Measurements from ENCODE around the gene PPP1CB. TPM values are rescaled to one million over a fixed set of nuclear protein-coding genes. Genes with fewer than 3 reads are reported as not detected.
"Not testable (repeated sequence)": the region's sequence is repeated elsewhere in the genome, so short reads cannot be mapped to it uniquely, and the experiment has no call there.

PPP1CB gene
- total RNA-seq, 1 experiment from 2014 or later, result 274 TPM

- H3K27me3 ChIP-seq, result no peaks in the 10 kb centered on the region
- H3K4me1 ChIP-seq, result peaks cover 4% of the 10 kb centered on the region; the same call in 1 of the 2 replicates
- no peak overlapping the region for H3K27ac ChIP-seq
- no peak for DNase-seq
- no peaks in the 10 kb centered on the region for H3K36me3 ChIP-seq
- H3K4me3 ChIP-seq, result no peak overlapping the region
- H3K9me3 ChIP-seq (replicated peaks), result no peaks in the 10 kb centered on the region
These were observed 25.5 kb upstream of the PPP1CB start for GRCh38 chr2:28726177-28726576.

GRCh38 chr2:28729698-28730097 is 21.9 kb upstream of the PPP1CB start:
- Histone ChIP-seq H3K36me3 (no peaks in the 10 kb centered on the region), H3K9me3 (replicated peaks) (no peaks in the 10 kb centered on the region), H3K27me3 (no peaks in the 10 kb centered on the region), H3K4me3 (no peak overlapping the region), H3K4me1 (no peaks in the 10 kb centered on the region), H3K27ac (no peak overlapping the region)
- DNase-seq, result no peak

DNA sequence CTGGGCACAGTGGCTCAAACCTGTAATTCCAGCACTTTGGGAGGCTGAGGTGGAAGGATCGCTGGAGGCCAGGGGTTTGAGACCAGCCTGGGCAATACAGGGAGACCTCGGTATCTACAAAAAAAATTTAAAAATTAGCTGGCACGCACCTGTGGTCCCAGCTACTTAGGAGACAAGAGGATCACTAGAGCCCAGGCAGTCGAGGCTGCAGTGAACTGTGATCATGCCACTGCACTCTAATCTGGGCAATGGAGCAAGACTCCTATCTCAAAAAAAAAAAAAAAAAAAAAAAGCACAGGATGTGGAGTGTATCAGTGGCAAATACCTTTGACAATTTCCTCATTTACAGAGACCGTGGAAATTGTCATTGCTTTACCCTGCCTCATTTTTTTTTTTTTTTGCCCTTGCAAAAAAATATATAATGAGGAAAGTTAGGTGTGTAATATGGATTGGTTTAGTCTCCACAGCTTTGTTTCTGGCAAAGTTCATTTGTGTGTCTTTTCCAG is 20.9 kb upstream of the PPP1CB start:
- no peaks in the 10 kb centered on the region for H3K4me1 ChIP-seq
- H3K27ac ChIP-seq, result no peak overlapping the region
- DNase-seq, result no peak
- H3K9me3 ChIP-seq (replicated peaks), result no peaks in the 10 kb centered on the region
- no peaks in the 10 kb centered on the region for H3K27me3 ChIP-seq
- no peak overlapping the region for H3K4me3 ChIP-seq
- no peaks in the 10 kb centered on the region for H3K36me3 ChIP-seq

- H3K9me3 ChIP-seq (replicated peaks), result peaks cover 8% of the 10 kb centered on the region
- H3K27me3 ChIP-seq, result no peaks in the 10 kb centered on the region
- H3K36me3 ChIP-seq, result no peaks in the 10 kb centered on the region
- DNase-seq, result no peak
- H3K4me1 ChIP-seq, result no peaks in the 10 kb centered on the region
- no peak overlapping the region for H3K4me3 ChIP-seq
- no peak overlapping the region for H3K27ac ChIP-seq
These were observed 16.1 kb upstream of the PPP1CB start for GRCh38 chr2:28735511-28735910.

DNA sequence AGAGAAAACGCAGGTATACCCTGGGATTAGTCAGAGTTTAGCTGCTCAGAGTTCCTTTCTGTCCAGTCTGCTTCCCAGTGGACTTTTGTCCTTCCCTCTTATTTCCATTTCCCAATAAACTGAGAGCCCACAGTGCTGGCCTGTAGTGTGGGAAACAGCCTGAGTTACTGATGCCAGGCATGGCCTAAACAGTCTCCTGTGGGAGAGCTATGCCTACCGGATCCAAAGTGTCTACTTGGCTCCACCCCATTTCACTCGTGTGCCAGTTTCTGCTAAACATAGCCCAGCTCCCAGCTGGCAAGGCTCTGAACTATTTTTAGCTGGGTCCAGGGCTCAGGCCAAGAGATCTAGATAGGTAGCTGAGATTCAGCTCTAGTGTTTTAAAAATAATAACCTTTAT is 15.6 kb upstream of the PPP1CB start:
- H3K27me3 ChIP-seq, result no peaks in the 10 kb centered on the region
- H3K36me3 ChIP-seq, result no peaks in the 10 kb centered on the region
- H3K4me3 ChIP-seq, result no peak overlapping the region
- DNase-seq, result peak in 1 of 2 experiments; percentile 45
- no peaks in the 10 kb centered on the region for H3K4me1 ChIP-seq
- peaks cover 12% of the 10 kb centered on the region for H3K9me3 ChIP-seq (replicated peaks)
- H3K27ac ChIP-seq, result no peak overlapping the region

GRCh38 chr2:28737655-28738054 is 14.0 kb upstream of the PPP1CB start:
- Histone ChIP-seq H3K4me3 (no peak overlapping the region), H3K36me3 (no peaks in the 10 kb centered on the region), H3K9me3 (replicated peaks) (peaks cover 20% of the 10 kb centered on the region), H3K27ac (no peak overlapping the region), H3K27me3 (no peaks in the 10 kb centered on the region), H3K4me1 (no peaks in the 10 kb centered on the region)
- DNase-seq, result no peak

DNA sequence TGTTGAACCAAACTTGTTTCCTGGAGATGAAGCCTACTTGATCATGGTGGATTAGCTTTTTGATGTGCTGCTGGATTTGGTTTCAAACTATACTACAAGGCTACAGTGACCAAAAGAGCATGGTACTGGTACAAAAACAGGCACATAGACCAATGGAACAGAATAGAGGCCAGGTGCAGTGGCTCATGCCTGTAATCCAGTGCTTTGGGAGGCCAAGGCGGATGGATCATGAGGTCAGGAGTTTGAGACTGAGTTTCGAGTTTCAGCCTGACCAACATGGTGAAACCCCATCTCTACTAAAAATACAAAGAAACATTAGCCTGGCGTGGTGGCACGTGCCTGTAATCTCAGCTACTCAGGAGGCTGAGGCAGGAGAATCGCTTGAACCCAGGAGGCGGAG is 9.0 kb upstream of the PPP1CB start:
- peaks cover 14% of the 10 kb centered on the region for H3K9me3 ChIP-seq (replicated peaks)
- H3K36me3 ChIP-seq, H3K27ac ChIP-seq, H3K4me1 ChIP-seq, H3K4me3 ChIP-seq, H3K27me3 ChIP-seq, DNase-seq: not testable (repeated sequence)

DNA sequence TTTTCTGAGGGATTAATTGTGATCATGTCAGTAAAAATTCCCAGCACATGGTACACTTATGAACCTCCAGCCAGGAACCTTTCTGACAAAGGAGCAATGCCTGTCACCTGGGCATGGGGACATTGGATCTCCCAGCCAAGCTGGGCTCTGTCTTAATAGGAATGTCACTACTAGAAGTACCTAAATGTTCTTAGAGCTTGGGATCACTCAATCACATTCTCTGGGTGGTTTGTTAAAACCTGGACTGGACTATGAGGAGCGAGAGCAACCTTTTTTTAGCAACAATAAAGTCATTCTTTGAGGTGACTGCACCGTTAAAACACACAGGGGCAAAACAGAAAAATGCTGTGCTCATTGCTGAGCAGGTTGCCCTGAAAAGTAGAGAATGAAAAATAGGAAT is 6.4 kb upstream of the PPP1CB start:
- Histone ChIP-seq H3K4me1 (peaks cover 4% of the 10 kb centered on the region; the same call in 1 of the 2 replicates), H3K27me3 (no peaks in the 10 kb centered on the region), H3K4me3 (no peak overlapping the region), H3K36me3 (no peaks in the 10 kb centered on the region), H3K9me3 (replicated peaks) (peaks cover 12% of the 10 kb centered on the region; the same call in 1 of the 2 replicates), H3K27ac (no peak overlapping the region)
- no peak for DNase-seq

DNA sequence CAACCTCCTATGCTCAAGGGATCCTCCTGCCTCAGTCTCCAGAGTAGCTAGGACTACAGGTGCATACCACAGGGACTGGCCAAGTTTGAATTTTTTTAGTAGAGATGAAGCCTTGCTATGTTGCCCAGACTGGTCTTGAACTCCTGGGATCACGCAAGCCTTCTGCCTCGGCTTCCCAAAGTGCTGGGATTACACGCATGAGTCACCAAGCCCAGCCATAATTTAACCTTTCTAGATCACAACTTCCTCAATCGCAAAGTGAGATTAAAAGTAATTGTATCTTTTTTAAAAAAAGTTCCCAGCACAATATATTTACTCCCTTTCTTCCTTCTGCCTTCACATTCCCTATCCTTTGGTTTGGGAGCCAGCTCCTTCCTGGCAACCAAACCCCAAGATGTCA is 5.8 kb upstream of the PPP1CB start:
- peaks cover 5% of the 10 kb centered on the region; the same call in 1 of the 2 replicates for H3K4me1 ChIP-seq
- no peak for DNase-seq
- H3K4me3 ChIP-seq, result no peak overlapping the region
- H3K36me3 ChIP-seq, result no peaks in the 10 kb centered on the region
- H3K27me3 ChIP-seq, result no peaks in the 10 kb centered on the region
- no peak overlapping the region for H3K27ac ChIP-seq
- H3K9me3 ChIP-seq (replicated peaks), result peaks cover 9% of the 10 kb centered on the region; the same call in 1 of the 2 replicates

- no peak overlapping the region for H3K27ac ChIP-seq
- peaks cover 5% of the 10 kb centered on the region; the same call in 1 of the 2 replicates for H3K4me1 ChIP-seq
- H3K36me3 ChIP-seq, result no peaks in the 10 kb centered on the region
- no peak for DNase-seq
- no peak overlapping the region for H3K4me3 ChIP-seq
- peaks cover 2% of the 10 kb centered on the region; the same call in 1 of the 2 replicates for H3K9me3 ChIP-seq (replicated peaks)
- H3K27me3 ChIP-seq, result no peaks in the 10 kb centered on the region
These were observed 5.1 kb upstream of the PPP1CB start for GRCh38 chr2:28746429-28747111.

GRCh38 chr2:28747714-28748113 is 3.9 kb upstream of the PPP1CB start:
- no peak for DNase-seq

GRCh38 chr2:28748176-28748575 is 3.5 kb upstream of the PPP1CB start:
- Histone ChIP-seq H3K36me3 (peaks cover 2% of the 10 kb centered on the region; the same call in 1 of the 2 replicates), H3K4me3 (no peak overlapping the region), H3K27ac (no peak overlapping the region), H3K27me3 (no peaks in the 10 kb centered on the region), H3K4me1 (peaks cover 5% of the 10 kb centered on the region; the same call in 1 of the 2 replicates), H3K9me3 (replicated peaks) (no peaks in the 10 kb centered on the region)
- no peak for DNase-seq

More at GRCh38 chr2:28747714-28748113, 3.9 kb upstream of the PPP1CB start:
- Histone ChIP-seq H3K9me3 (replicated peaks) (no peaks in the 10 kb centered on the region), H3K27me3 (no peaks in the 10 kb centered on the region), H3K4me1 (peaks cover 5% of the 10 kb centered on the region; the same call in 1 of the 2 replicates), H3K36me3 (peaks cover 2% of the 10 kb centered on the region; the same call in 1 of the 2 replicates), H3K27ac (no peak overlapping the region), H3K4me3 (no peak overlapping the region)

- Histone ChIP-seq H3K27me3 (no peaks in the 10 kb centered on the region), H3K4me1 (peaks cover 5% of the 10 kb centered on the region; the same call in 1 of the 2 replicates), H3K36me3 (peaks cover 2% of the 10 kb centered on the region; the same call in 1 of the 2 replicates), H3K27ac (no peak overlapping the region), H3K4me3 (no peak overlapping the region), H3K9me3 (replicated peaks) (no peaks in the 10 kb centered on the region)
- DNase-seq, result no peak
These were observed 2.7 kb upstream of the PPP1CB start for GRCh38 chr2:28748941-28749340.

GRCh38 chr2:28749526-28749925 is 2.1 kb upstream of the PPP1CB start:
- DNase-seq, result no peak
- no peaks in the 10 kb centered on the region for H3K9me3 ChIP-seq (replicated peaks)
- peaks cover 3% of the 10 kb centered on the region; the same call in 1 of the 2 replicates for H3K36me3 ChIP-seq
- H3K27ac ChIP-seq, result no peak overlapping the region
- H3K27me3 ChIP-seq, result no peaks in the 10 kb centered on the region
- peaks cover 7% of the 10 kb centered on the region for H3K4me1 ChIP-seq
- no peak overlapping the region for H3K4me3 ChIP-seq

DNA sequence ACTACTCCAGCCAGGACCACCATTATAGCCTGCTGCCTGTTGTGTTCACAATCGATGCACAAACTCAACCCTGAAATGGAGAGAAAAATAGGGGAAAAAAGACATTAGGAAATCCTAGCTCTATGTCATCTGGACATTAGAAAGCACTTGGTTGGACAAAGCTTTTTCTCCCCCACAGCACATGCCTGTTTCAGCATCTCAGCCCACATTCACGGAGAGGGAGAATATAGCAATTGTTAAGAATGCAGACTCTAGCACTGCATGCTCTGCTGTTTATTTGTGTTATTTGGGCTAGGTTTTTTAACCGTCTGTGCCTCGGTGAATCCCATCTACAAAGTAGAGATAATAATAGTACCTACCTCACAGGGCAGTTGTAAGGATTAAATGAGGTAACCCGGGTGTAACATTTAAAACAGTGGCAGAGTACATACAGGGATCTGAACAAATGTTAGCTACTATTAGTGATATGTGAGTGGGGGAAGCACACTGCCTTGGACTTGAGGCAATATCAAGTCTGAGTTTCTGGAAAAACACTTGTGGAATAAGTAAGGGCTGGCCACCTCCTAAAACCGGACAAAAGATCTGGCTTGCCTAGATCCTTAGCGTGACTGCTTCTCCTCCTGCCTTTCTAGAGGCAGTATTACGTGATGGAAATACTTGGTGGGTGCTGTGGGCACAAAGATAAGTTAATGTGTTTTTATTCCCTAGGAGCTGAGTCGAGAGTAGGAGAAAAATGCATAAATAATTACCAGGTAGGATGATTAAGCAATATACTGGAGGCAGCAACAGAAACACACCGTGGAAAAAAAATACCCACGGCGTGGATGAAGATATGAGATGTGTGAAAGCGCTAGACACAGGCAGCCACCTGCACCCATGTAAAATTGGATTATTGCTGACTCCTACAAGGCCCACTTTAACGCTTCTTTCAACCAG is 1.0 kb upstream of the PPP1CB start:
- peak; percentile 15 to 55 for DNase-seq

More for the DNA sequence above, 1.0 kb upstream of the PPP1CB start:
- no peaks in the 10 kb centered on the region for H3K27me3 ChIP-seq
- peaks cover 13% of the 10 kb centered on the region for H3K4me1 ChIP-seq
- H3K9me3 ChIP-seq (replicated peaks), result no peaks in the 10 kb centered on the region
- H3K36me3 ChIP-seq, result peaks cover 6% of the 10 kb centered on the region; the same call in 1 of the 2 replicates
- H3K27ac ChIP-seq, result peak overlapping the region; percentile 97
- H3K4me3 ChIP-seq, result peak overlapping the region; percentile 100
